Measurements from ENCODE around the gene MPRIP. TPM values are rescaled to one million over a fixed set of nuclear protein-coding genes. Genes with fewer than 3 reads are reported as not detected.
A peak's percentile ranks its signal among the peaks of the same experiment; 100 is the strongest.

MPRIP gene
- total RNA-seq, 2 donors from 2014 or later = 147 to 269 TPM

- Histone ChIP-seq H3K27me3 (no peaks in the 10 kb centered on the region), H3K9me3 (no peaks in the 10 kb centered on the region), H3K4me1 (peaks cover 7% of the 10 kb centered on the region), H3K36me3 (replicated peaks in 1 of 2; ENCODE audit: insufficient read depth in 1 of 2, low read depth in 2 of 2) (peaks cover 11 to 49% of the 10 kb centered on the region in 2 donors), H3K27ac (no peak overlapping the region), H3K4me3 (no peak overlapping the region)
- 94 to 99% methylated on average over 5 to 16 of the region's 16 CpGs for WGBS, 2 donors
- DNase-seq = no peak
- ATAC-seq = no peak
- no peak for TF ChIP-seq POLR2A (IDR thresholded peaks at IDR 0.05)
- TF ChIP-seq, protein P1, sequence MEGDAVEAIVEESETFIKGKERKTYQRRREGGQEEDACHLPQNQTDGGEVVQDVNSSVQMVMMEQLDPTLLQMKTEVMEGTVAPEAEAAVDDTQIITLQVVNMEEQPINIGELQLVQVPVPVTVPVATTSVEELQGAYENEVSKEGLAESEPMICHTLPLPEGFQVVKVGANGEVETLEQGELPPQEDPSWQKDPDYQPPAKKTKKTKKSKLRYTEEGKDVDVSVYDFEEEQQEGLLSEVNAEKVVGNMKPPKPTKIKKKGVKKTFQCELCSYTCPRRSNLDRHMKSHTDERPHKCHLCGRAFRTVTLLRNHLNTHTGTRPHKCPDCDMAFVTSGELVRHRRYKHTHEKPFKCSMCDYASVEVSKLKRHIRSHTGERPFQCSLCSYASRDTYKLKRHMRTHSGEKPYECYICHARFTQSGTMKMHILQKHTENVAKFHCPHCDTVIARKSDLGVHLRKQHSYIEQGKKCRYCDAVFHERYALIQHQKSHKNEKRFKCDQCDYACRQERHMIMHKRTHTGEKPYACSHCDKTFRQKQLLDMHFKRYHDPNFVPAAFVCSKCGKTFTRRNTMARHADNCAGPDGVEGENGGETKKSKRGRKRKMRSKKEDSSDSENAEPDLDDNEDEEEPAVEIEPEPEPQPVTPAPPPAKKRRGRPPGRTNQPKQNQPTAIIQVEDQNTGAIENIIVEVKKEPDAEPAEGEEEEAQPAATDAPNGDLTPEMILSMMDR (IDR thresholded peaks at IDR 0.05) = no peak
- intact Hi-C loops (cut with DNase I) = no loop called here
These were observed 184.4 kb downstream of the MPRIP start for GRCh38 chr17:17226451-17227265.

- no peaks in the 10 kb centered on the region for H3K27me3 ChIP-seq
- no peak overlapping the region for H3K27ac ChIP-seq
- peak in 2 of 4 donors; percentile 33 to 38 for DNase-seq
- intact Hi-C loops (cut with DNase I) = no loop called here
- H3K4me1 ChIP-seq = peaks cover 7% of the 10 kb centered on the region
- WGBS, 2 donors = 83 to 86% methylated on average over 19 to 25 of the region's 25 CpGs
- H3K36me3 ChIP-seq (replicated peaks in 1 of 2; ENCODE audit: insufficient read depth in 1 of 2, low read depth in 2 of 2) = peaks cover 11 to 43% of the 10 kb centered on the region in 2 donors
- ATAC-seq = peak; percentile 58
- H3K4me3 ChIP-seq = no peak overlapping the region
- no peaks in the 10 kb centered on the region for H3K9me3 ChIP-seq
- no peak for TF ChIP-seq POLR2A (IDR thresholded peaks at IDR 0.05)
- TF ChIP-seq, protein P1 (IDR thresholded peaks at IDR 0.05) = no peak
These were observed 185.6 kb downstream of the MPRIP start for GRCh38 chr17:17227608-17228520.

DNA sequence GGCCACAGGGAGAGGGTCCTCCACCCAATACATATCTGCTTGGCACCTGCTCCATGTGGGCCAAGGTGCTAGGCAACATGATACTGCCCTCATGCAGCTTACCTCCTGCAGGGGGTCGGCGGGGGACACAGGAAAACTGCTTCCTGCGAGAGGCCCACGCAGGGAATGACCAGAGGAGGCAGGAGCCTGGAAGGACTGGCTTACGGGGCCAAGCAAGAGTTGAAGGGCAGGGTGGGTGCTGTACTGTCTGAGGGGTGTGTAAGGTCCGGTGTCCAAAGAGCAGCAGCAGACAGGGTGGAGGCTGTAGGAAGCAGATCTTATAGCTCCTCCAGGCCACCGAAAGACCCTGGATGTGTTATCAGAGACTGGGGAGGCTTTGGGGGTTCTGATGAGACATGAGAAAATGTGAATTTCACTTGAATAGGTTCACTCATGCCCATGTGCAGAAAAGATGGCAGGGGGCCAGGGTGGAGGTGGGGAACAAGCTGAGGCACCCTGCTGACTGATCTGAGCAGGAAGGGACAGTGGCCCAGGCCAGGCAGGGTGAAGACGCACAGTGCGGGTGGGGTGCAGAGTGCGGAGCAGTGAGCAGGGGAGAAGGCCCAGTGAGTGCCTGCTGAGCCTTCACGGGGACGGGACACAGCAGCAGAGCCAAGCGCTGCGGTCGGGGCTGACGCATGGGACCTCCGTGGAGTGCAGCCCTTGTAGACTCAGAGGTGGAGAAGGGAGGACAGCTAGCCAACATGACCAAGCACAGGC is 186.4 kb downstream of the MPRIP start:
- ATAC-seq (no peak), DNase-seq (no peak)
- no peak overlapping the region for H3K4me3 ChIP-seq
- no peak for TF ChIP-seq POLR2A (IDR thresholded peaks at IDR 0.05)
- TF ChIP-seq, protein P1 (IDR thresholded peaks at IDR 0.05) = no peak
- no peaks in the 10 kb centered on the region for H3K9me3 ChIP-seq
- intact Hi-C loops (cut with DNase I) = no loop called here
- no peaks in the 10 kb centered on the region for H3K27me3 ChIP-seq
- no peak overlapping the region for H3K27ac ChIP-seq
- 88 to 95% methylated on average over 17 of the region's 17 CpGs for whole genome bisulfite sequencing, 2 donors
- H3K4me1 ChIP-seq = peaks cover 7% of the 10 kb centered on the region
- peaks cover 7 to 38% of the 10 kb centered on the region in 2 donors for H3K36me3 ChIP-seq (replicated peaks in 1 of 2; ENCODE audit: insufficient read depth in 1 of 2, low read depth in 2 of 2)

GRCh38 chr17:17229416-17230384 is 187.4 kb downstream of the MPRIP start:
- ATAC-seq (no peak), DNase-seq (no peak)
- Histone ChIP-seq H3K36me3 (replicated peaks in 1 of 2; ENCODE audit: insufficient read depth in 1 of 2, low read depth in 2 of 2) (peaks cover 3 to 29% of the 10 kb centered on the region in 2 donors), H3K4me3 (no peak overlapping the region), H3K27ac (no peak overlapping the region), H3K4me1 (peaks cover 13% of the 10 kb centered on the region), H3K27me3 (no peaks in the 10 kb centered on the region), H3K9me3 (no peaks in the 10 kb centered on the region)
- no peak for TF ChIP-seq POLR2A (IDR thresholded peaks at IDR 0.05)
- TF ChIP-seq, protein P1 (IDR thresholded peaks at IDR 0.05) = no peak
- intact Hi-C loops (cut with DNase I) = no loop called here
- WGBS, 2 donors = 86 to 89% methylated on average over 26 of the region's 26 CpGs

Data from body of pancreas (tissue), 4 donors.